Measurements from ENCODE around the gene IFT25.
"Not testable (repeated sequence)": the region's sequence is repeated elsewhere in the genome, so short reads cannot be mapped to it uniquely, and the experiment has no call there.

IFT25 gene

DNA sequence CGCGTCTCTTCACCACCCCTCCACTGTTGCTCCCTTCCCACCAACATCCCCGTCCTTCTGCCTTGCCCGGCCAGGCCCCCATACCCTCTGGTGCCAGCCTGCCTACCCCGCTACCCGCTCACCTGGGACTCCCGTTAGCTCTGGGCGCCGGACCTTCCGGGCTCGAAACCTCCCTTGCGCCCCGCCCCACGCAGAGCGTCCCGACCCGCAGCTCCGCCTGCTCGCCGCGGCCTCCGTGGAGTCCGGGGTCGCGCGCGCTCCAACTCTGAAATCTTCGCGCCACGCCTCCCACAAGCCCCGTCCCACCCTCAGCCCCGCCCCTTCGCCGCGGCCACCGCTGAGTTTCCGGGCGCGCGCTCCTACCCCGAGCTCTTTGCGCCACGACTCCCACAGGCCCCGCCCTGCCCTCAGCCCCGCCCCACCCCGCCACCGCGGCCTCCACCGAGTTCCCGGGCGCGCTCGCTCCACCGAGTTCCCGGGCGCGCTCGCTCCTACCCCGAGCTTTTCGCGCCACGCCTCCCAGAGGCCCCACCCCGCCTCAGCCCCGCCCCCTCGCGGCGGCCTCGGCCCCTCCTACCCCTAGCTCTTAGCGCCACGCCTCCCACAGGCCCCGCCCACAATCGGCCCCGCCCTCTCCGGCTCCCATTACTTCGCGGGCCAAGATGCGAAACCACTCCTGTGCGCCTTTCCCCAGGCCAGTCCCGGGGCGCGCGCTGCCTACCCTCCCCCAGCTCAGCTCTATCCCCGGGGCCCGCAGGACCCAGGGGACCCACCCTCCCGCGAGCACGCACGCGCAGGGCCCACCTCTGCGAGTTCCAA is at the start of gene IFT25:
Gene IFT25, minus strand, starts transcription at position 267 of the 819 bp plus-strand sequence. CDS start 5,617 bp downstream, outside the sequence.
- ATAC-seq: peak; percentile 90
- DNase-seq: peak; percentile 99

- ATAC-seq, DNase-seq: not testable (repeated sequence)
These were observed 49.0 kb upstream of the IFT25 start for GRCh38 chr1:53994516-53994915.

- no peak for DNase-seq
These were observed 46.8 kb upstream of the IFT25 start for GRCh38 chr1:53992085-53992874.

DNA sequence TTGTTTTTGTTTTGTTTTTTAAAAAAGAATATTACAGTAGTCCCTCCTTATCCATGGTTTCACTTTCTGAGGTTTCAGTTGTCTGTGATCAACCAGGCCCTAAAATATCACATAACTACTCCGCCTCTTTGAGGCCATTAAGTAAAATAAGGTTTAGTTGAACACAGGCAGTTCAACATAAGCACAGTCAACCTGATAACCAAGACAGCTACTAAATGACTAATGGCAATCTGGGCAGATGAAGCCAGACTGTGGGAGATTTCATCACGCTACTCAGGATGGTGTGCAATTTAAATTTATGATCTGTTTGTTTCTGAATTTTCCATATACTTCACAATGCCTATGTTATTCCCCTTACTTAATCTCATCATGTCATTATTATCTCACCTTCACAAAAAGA is 42.4 kb upstream of the IFT25 start:
- ATAC-seq (peak; percentile 43), DNase-seq (no peak)

More at GRCh38 chr1:53992085-53992874, 46.8 kb upstream of the IFT25 start:
- no peak for ATAC-seq

DNA sequence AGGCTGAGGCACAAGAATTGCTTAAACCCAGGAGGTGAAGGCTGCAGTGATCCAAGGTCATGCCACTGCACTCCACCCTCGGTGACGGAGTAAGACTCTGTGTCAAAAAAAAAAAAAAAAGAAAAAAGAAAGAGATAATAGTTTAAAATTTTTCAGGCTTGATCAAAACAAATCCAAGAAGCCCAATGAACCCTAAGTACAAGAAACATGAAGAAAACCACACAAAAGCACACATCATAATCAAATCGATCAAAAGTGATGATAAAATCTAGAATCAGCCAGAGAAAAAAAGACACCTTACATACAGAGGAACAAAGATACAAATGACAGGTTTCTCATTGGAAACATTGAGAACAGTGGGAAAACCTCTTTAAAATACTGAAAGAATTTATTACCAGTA is 41.0 kb upstream of the IFT25 start:
- ATAC-seq (no peak), DNase-seq (no peak)

- ATAC-seq (no peak), DNase-seq (no peak)
These were observed 39.2 kb upstream of the IFT25 start for GRCh38 chr1:53984726-53985125.

DNA sequence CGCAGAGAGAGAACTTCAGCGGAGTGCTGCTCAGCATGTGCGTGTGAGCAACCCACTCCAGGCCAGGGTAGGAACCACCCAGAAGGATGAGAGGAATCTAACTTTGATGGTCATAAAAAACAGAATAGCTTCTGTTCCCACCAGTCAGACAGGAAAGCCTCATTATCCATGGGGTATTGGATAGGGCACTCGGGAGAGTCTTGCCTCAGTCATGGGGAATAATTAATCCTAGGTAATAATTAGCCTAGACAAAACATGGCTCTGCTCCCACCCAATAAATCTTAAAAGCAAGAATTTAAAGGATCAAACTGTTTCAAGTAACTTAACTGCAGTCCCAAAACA is 37.2 kb upstream of the IFT25 start:
- DNase-seq: no peak
- ATAC-seq: no peak

DNA sequence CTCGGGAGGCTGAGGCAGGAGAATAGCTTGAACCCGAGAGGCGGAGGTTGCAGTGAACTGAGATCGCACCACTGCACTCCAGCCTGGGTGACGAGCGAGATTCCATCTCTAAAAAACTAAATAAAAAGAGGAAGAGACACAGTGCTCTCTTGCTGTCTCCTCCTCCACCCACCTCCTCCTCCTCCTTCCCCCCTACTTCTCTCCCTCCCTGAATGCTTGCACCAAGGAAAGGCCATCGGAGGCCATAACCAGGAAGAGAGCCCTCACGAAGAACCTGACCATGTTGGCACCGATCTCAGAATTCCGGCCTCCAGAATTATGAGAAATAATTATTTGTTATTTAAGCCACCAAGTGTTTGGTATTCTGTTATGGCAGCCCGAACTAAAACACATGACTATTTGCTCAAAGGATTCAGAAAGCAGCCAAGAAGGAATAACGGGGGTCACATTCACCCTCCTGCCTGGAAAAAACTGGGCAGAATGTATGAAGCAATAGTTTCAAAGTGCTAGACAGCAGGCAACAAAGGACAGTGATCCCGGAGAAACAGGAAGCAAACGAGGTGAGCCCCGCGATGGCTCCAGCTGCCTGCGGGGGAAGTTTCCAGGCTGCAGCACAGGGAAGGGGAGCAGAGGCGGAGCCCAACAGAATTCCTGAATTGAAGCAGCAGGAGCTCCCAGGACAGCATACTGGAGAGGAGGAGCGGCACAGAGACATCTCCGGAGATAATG is 36.7 kb upstream of the IFT25 start:
- DNase-seq (no peak), ATAC-seq (no peak)

- no peak for DNase-seq
- no peak for ATAC-seq
These were observed 35.7 kb upstream of the IFT25 start for GRCh38 chr1:53981220-53981619.

- ATAC-seq (no peak), DNase-seq (no peak)
These were observed 34.4 kb upstream of the IFT25 start for GRCh38 chr1:53979712-53980450.

- DNase-seq: no peak
- ATAC-seq: no peak
These were observed 30.4 kb upstream of the IFT25 start for GRCh38 chr1:53975861-53976260.

GRCh38 chr1:53971718-53972117 is 26.2 kb upstream of the IFT25 start:
- DNase-seq: no peak
- ATAC-seq: no peak

- DNase-seq, ATAC-seq: not testable (repeated sequence)
These were observed 23.8 kb upstream of the IFT25 start for GRCh38 chr1:53969323-53969722.

DNA sequence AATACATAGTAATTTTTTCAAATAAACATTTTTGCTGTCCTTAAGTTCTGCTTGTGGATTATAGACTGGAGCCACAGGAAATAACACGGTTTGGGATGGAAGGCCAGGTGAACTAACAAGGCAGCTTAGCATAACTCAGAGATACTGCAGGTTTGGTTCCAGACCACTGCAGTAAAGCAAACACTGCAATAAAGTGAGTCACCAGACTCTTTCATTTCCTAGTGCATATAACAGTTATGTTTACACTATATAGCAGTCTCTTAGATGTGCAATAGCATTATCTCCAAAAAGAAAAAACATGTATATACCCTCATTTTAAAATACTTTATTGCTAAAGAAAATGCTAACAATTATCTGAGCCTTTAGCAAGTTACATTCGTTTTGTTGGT is 22.6 kb upstream of the IFT25 start:
- no peak for DNase-seq
- no peak for ATAC-seq

DNA sequence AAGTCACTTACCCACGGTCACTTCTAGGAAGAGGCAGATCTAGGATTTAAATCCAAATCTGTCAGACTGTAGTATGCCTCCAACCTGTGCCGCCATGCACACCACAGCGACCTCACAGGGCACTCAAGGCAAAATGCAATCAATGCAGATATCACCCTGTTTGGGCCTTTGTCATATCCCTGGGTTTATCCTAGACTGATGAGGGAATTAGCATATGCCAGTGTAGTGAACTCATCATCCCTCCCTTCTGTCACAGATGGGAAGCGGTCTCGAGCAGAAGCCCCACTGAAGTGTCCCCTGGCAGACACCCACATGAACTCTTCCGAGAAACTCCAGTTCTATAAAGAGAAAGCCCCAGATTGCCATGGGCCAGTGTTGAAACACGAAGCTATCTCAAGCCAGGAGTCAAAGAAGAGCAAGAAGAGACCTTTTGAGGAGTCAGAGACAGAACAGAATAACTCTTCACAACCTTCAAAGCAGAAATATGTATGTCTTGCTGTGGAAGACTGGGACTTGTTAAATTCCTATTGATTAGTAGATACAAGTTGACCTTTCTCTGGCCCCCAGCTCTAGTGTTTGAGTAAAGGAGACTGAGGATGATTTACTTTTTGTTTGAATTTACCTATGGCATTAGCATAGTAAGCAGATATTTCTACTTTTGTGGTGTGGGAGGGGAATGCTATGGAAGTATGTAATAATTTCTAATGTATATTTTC is 22.1 kb upstream of the IFT25 start:
- no peak for DNase-seq
- ATAC-seq: no peak

DNA sequence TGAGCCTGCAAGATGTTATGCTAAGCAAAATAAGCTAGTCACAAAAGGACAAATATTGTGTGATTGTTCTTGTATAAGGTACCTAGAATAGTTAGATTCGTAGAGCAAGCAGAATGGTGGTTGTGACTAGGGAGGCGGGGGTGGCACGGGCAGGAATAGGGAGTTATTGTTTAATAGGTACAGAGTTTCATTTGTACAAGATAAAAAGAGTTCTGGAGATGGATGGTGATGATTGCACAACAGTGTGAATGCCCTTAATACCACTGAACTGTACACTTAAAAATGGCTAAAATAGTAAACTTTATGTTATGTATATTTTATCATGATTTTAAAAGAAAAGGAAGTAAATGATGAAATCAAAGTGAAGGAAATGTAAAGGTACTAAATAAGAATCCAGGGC is 21.3 kb upstream of the IFT25 start:
- ATAC-seq (no peak), DNase-seq (no peak)

- ATAC-seq: no peak
- no peak for DNase-seq
These were observed 18.6 kb upstream of the IFT25 start for GRCh38 chr1:53964109-53964508.

DNA sequence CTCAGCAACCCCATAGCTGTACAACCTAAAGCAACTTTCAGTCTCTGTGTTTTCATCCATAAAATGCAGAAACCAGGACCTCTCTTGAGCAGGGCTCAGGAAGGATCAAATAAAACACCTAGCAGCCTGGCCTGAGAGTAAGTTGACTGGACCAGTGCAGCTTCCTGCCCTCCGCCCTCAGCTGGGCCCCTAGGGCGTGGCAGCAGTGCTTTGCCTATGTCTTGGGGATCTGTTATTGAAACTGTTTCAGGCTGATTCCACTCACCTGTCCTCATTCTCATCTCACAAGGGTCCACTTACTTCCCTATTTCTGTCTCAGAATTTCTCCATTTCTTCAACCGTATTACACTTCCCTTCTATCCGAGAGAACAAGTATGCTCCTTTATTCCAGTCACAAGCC is 18.0 kb upstream of the IFT25 start:
- ATAC-seq (no peak), DNase-seq (no peak)

DNA sequence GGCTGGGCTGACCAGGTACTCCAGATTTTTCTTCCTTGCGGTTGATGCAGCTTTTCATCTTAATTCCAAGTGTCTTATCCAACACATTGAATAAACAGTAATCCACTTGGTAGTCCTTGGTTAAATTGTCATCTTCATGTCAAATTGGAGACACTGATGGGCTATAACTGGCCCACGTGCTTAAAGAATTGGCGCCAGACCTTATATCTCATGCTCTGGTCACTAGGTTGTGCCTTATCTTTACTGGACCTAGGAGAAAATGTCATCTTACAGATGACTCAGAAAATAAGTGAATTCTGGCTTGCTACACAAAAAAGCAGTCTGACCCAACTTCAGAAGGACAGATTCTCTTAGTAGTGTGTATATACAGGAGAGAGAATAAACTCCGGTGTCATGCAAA is 16.9 kb upstream of the IFT25 start:
- no peak for ATAC-seq
- DNase-seq: no peak

DNA sequence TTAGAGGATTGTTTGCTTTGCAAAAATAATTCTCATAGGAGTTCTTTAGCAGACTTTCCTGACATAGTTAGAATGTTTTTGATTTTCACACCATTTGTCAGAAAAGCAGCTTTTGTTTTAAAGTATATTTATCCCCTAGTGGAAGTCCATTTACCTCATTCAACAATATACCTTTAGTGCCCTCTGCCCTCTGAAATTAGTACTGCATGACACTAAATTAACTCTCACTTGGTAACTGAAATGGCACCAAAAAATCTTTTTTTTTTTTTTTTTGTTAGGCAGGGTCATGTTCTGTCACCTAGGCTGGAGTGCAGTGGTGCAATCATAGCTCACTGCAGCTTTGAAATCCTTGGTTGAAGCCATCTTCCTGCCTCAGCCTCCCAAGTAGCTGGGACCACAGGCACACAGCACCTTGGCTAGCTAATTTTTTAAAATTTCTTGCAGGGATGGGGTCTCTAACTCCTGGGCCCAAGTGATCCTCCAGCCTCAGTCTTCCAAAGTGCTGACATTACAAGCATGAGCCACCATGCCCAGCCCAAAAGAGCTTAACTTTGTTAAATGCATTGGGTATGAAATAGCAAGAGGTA is 14.3 kb upstream of the IFT25 start:
- no peak for DNase-seq
- ATAC-seq: no peak

GRCh38 chr1:53957194-53957818 is 11.8 kb upstream of the IFT25 start:
- no peak for ATAC-seq

More at GRCh38 chr1:53957194-53957818, 11.8 kb upstream of the IFT25 start:
- no peak for DNase-seq
